Measurements from ENCODE around the gene SLC25A41. TPM values are rescaled to one million over a fixed set of nuclear protein-coding genes. Genes with fewer than 3 reads are reported as not detected.
A peak's percentile ranks its signal among the peaks of the same experiment; 100 is the strongest.

Gene SLC25A41
- total RNA-seq, 1 donor, result not detected

DNA sequence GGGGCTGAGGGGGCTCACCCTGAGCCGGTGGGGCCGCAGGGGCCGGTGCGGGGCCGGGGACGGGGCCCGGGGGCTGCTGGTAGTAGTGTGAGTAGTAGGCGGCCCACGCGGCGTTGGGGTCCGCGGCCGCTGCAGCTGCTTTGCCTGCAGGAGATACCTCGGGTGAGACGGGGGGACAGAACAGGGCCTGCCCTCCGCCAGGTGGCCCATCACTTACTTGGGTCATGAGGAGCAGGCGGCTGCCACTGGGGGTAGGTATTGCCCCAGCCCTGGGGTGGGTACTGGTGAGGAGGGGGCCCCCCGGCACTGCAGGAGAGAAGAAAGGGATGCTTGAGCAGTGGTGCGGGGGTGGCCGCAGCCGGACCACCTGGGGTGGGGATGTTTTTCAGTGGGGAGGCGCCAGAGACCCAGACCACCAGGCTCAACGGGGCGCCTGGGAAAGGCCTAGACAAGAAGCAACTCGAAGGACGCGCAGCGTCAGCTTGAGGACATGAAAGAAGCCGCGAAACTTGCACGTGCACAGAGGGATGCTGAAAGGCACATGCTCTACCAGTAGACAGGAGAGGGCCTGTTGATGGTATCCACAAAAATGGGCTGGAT lies 17.9 kb downstream of the SLC25A41 start:
- peak; percentile 74 for DNase-seq (ENCODE audit: insufficient read length, low spot score, missing footprints)
- TF ChIP-seq CTCF (IDR thresholded peaks at IDR 0.05; ENCODE audit: extremely low read depth, low read depth, low read length), result no peak
- Histone ChIP-seq H2AFZ (ENCODE audit: low read length) (no peak overlapping the region), H3K36me3 (ENCODE audit: insufficient read depth, low read length) (peaks cover 62% of the 10 kb centered on the region), H3K27ac (ENCODE audit: low read depth, low read length) (no peak overlapping the region), H3K4me2 (ENCODE audit: insufficient read depth, low read length) (no peak overlapping the region), H3K4me1 (ENCODE audit: insufficient read depth, low read length) (no peaks in the 10 kb centered on the region), H3K4me3 (ENCODE audit: insufficient read depth, low read length) (no peak overlapping the region), H3K27me3 (ENCODE audit: insufficient read depth, low read length) (no peaks in the 10 kb centered on the region), H3K9me3 (ENCODE audit: low read depth, low read length) (no peaks in the 10 kb centered on the region), H4K20me1 (ENCODE audit: insufficient read depth, low read length) (peaks cover 30% of the 10 kb centered on the region), H3K79me2 (ENCODE audit: insufficient read depth, low read length) (peaks cover 32% of the 10 kb centered on the region)

DNA sequence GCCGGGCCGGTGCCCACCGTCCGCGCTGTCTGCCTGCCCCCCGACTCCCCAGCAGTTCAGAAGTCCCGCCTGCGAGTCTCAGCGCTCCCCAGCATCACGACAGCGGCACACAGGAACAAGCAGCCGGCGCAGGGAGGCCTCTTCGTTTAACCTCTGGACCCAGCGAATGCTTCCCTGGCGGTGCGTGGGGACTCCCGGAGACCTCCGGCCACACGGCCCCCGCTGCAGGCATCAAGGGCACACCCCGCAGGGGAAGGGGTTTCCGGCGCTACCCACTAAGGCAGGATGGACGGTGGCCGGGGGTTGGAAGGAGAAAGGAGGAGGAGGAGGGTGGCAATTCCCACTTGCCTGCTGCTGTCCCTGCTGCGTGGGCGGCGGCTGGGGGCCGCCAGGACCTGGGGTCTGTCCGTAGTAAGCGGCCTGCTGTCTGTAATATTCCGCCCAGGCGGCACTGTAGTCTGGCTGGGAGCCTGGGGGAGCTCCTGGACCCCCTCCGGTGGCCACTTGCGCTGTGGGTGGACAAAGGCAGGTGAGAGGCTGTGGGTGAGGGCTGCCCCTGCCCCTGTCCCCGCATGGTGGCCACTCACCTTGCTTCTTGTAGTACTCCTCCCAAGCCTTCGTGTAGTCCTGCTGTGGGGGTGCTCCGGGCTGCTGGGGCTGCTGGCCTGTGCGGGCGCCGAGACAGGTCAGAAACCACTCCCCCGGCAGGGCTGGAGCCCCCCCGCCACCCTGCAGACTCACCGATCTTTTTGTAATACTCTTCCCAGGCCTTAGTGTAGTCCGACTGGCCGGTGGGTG lies 18.6 kb downstream of the SLC25A41 start:
- no peak overlapping the region for H3K4me3 ChIP-seq (ENCODE audit: insufficient read depth, low read length)
- no peak overlapping the region for H2AFZ ChIP-seq (ENCODE audit: low read length)
- peaks cover 24% of the 10 kb centered on the region for H4K20me1 ChIP-seq (ENCODE audit: insufficient read depth, low read length)
- H3K27ac ChIP-seq (ENCODE audit: low read depth, low read length), result no peak overlapping the region
- H3K79me2 ChIP-seq (ENCODE audit: insufficient read depth, low read length), result peaks cover 25% of the 10 kb centered on the region
- H3K36me3 ChIP-seq (ENCODE audit: insufficient read depth, low read length), result peaks cover 55% of the 10 kb centered on the region
- peak; percentile 82 for DNase-seq (ENCODE audit: insufficient read length, low spot score, missing footprints)
- no peak overlapping the region for H3K4me2 ChIP-seq (ENCODE audit: insufficient read depth, low read length)
- TF ChIP-seq CTCF (IDR thresholded peaks at IDR 0.05; ENCODE audit: extremely low read depth, low read depth, low read length), result no peak
- no peaks in the 10 kb centered on the region for H3K9me3 ChIP-seq (ENCODE audit: low read depth, low read length)
- H3K27me3 ChIP-seq (ENCODE audit: insufficient read depth, low read length), result no peaks in the 10 kb centered on the region
- H3K4me1 ChIP-seq (ENCODE audit: insufficient read depth, low read length), result no peaks in the 10 kb centered on the region

- Histone ChIP-seq H3K36me3 (ENCODE audit: insufficient read depth, low read length) (peaks cover 45% of the 10 kb centered on the region), H3K27me3 (ENCODE audit: insufficient read depth, low read length) (no peaks in the 10 kb centered on the region), H3K79me2 (ENCODE audit: insufficient read depth, low read length) (peaks cover 15% of the 10 kb centered on the region), H3K4me1 (ENCODE audit: insufficient read depth, low read length) (no peaks in the 10 kb centered on the region), H3K27ac (ENCODE audit: low read depth, low read length) (no peak overlapping the region), H3K4me2 (ENCODE audit: insufficient read depth, low read length) (no peak overlapping the region), H3K4me3 (ENCODE audit: insufficient read depth, low read length) (no peak overlapping the region), H2AFZ (ENCODE audit: low read length) (no peak overlapping the region), H3K9me3 (ENCODE audit: low read depth, low read length) (no peaks in the 10 kb centered on the region), H4K20me1 (ENCODE audit: insufficient read depth, low read length) (peaks cover 14% of the 10 kb centered on the region)
- DNase-seq (ENCODE audit: insufficient read length, low spot score, missing footprints), result peak; percentile 82
- no peak for TF ChIP-seq CTCF (IDR thresholded peaks at IDR 0.05; ENCODE audit: extremely low read depth, low read depth, low read length)
Measured at GRCh38 chr19:6413721-6414643, 19.6 kb downstream of the SLC25A41 start.

Data from osteoblast (primary cell).